ENCODE results near the gene SYTL3.

GRCh38 chr6:158698931-158699330 is 49.1 kb downstream of the SYTL3 start:
- TF ChIP-seq CTCF (IDR thresholded peaks at IDR 0.05) (no peak), EP300 (IDR thresholded peaks at IDR 0.05; ENCODE audit: borderline replicate concordance in 1 of 2, low read depth in 1 of 2, low read length in 1 of 2) (no peak), EZH2phosphoT487 (IDR thresholded peaks at IDR 0.05; ENCODE audit: borderline replicate concordance, low read depth) (no peak), NFIC (IDR thresholded peaks at IDR 0.05; ENCODE audit: borderline replicate concordance) (no peak), USF1 (IDR thresholded peaks at IDR 0.05; ENCODE audit: borderline replicate concordance, low read depth) (no peak), MAX (IDR thresholded peaks at IDR 0.05; ENCODE audit: low read depth) (no peak), RXRA (IDR thresholded peaks at IDR 0.05; ENCODE audit: borderline replicate concordance, low read depth) (no peak), POLR2AphosphoS5 (IDR thresholded peaks at IDR 0.05; ENCODE audit: low read depth, low read length) (no peak)
- TF ChIP-seq, protein P1, sequence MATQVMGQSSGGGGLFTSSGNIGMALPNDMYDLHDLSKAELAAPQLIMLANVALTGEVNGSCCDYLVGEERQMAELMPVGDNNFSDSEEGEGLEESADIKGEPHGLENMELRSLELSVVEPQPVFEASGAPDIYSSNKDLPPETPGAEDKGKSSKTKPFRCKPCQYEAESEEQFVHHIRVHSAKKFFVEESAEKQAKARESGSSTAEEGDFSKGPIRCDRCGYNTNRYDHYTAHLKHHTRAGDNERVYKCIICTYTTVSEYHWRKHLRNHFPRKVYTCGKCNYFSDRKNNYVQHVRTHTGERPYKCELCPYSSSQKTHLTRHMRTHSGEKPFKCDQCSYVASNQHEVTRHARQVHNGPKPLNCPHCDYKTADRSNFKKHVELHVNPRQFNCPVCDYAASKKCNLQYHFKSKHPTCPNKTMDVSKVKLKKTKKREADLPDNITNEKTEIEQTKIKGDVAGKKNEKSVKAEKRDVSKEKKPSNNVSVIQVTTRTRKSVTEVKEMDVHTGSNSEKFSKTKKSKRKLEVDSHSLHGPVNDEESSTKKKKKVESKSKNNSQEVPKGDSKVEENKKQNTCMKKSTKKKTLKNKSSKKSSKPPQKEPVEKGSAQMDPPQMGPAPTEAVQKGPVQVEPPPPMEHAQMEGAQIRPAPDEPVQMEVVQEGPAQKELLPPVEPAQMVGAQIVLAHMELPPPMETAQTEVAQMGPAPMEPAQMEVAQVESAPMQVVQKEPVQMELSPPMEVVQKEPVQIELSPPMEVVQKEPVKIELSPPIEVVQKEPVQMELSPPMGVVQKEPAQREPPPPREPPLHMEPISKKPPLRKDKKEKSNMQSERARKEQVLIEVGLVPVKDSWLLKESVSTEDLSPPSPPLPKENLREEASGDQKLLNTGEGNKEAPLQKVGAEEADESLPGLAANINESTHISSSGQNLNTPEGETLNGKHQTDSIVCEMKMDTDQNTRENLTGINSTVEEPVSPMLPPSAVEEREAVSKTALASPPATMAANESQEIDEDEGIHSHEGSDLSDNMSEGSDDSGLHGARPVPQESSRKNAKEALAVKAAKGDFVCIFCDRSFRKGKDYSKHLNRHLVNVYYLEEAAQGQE (IDR thresholded peaks at IDR 0.05; ENCODE audit: low read depth, low read length): no peak
